Neural cell (in vitro differentiated cells): ENCODE data around the gene UQCC2. TPM values are rescaled to one million over a fixed set of nuclear protein-coding genes. Genes with fewer than 3 reads are reported as not detected.

Experiments
- H2AFZ ChIP-seq: fragments of 200-600, 300-800 bp; sonication (generic), shearing (Covaris generic); 2 replicates; pipeline ENCODE4 v1.6.0; 2014; ENCODE audit warnings: low read depth, mild to moderate bottlenecking, antibody characterized with exemption, low read length, moderate library complexity
- H3F3A ChIP-seq: fragments of 200-600 bp; shearing (Covaris generic); 2 replicates; pipeline ENCODE4 v1.6.1; 2016; ENCODE audit warnings: mild to moderate bottlenecking, moderate library complexity, mixed read lengths, antibody characterized with exemption, low read length; ENCODE audit not compliant: insufficient read depth, poor library complexity, severe bottlenecking
- H3K27ac ChIP-seq: fragments of 200-600, 300-800 bp; sonication (generic), shearing (Covaris generic); 2 replicates; pipeline ENCODE4 v1.5.1; 2014; ENCODE audit warnings: mild to moderate bottlenecking, low read length, moderate library complexity
- H3K27me3 ChIP-seq: fragments of 300-800, 200-600 bp; sonication (generic), shearing (Covaris generic); 2 replicates; pipeline ENCODE4 v1.6.0; 2014; ENCODE audit warnings: mild to moderate bottlenecking, low read depth, low read length, moderate library complexity; ENCODE audit not compliant: insufficient read depth
- H3K36me3 ChIP-seq: fragments of 300-800, 200-600 bp; sonication (generic), shearing (Covaris generic); 2 replicates; pipeline ENCODE4 v1.5.1; 2014; ENCODE audit warnings: mild to moderate bottlenecking, antibody characterized with exemption, low read length, moderate library complexity; ENCODE audit not compliant: insufficient read depth
- H3K4me2 ChIP-seq: fragments of 300-800, 200-600 bp; sonication (generic), shearing (Covaris generic); 2 replicates; pipeline ENCODE4 v1.6.0; 2014; ENCODE audit warnings: mild to moderate bottlenecking, low read length
- H3K4me3 ChIP-seq: fragments of 300-800, 200-600 bp; sonication (generic), shearing (Covaris generic); 2 replicates; pipeline ENCODE4 v1.5.1; 2014; ENCODE audit warnings: mild to moderate bottlenecking, low read length, moderate library complexity
- H3K79me2 ChIP-seq: fragments of 200-600 bp; shearing (Covaris generic); replicated peaks from 2 replicates; pipeline ENCODE4 v1.6.0; 2014; ENCODE audit warnings: mild to moderate bottlenecking, low read length, moderate library complexity; ENCODE audit not compliant: insufficient read depth
- H3K9ac ChIP-seq: fragments of 300-800, 200-600 bp; sonication (generic), shearing (Covaris generic); 2 replicates; pipeline ENCODE4 v1.6.1; 2016; ENCODE audit warnings: mild to moderate bottlenecking, low read length, mixed read lengths
- H3K9me2 ChIP-seq: fragments of 200-600 bp; shearing (Covaris generic); 2 replicates; pipeline ENCODE4 v1.6.1; 2016; ENCODE audit warnings: mild to moderate bottlenecking, low read length, mixed read lengths; ENCODE audit not compliant: insufficient read depth
- H3K9me3 ChIP-seq: fragments of 200-600, 300-800 bp; sonication (generic), shearing (Covaris generic); 2 replicates; pipeline ENCODE4 v1.6.1; 2016; ENCODE audit warnings: mild to moderate bottlenecking, mixed run types, low read length, moderate library complexity, mixed read lengths
- H4K20me1 ChIP-seq: fragments of 200-600 bp; shearing (Covaris generic); 2 replicates; pipeline ENCODE4 v1.6.1; 2016; ENCODE audit warnings: mild to moderate bottlenecking, mixed run types; ENCODE audit not compliant: insufficient read depth
- CTCF ChIP-seq: fragments of 450-650 bp; IDR thresholded peaks from 2 replicates; pipeline ENCODE4 v1.5.1; 2014; ENCODE audit warnings: antibody characterized with exemption, mild to moderate bottlenecking, moderate library complexity; ENCODE audit not compliant: poor library complexity, severe bottlenecking
- EP300 ChIP-seq: fragments of 450-650 bp; conservative IDR thresholded peaks from 2 replicates; pipeline ENCODE4 v1.6.1; 2014; ENCODE audit warnings: antibody characterized with exemption, mild to moderate bottlenecking, moderate library complexity; ENCODE audit not compliant: poor library complexity, severe bottlenecking
- EZH2 ChIP-seq: fragments of 200-600, 300-800 bp; shearing (Covaris generic), sonication (generic); IDR thresholded peaks from 2 replicates; pipeline ENCODE4 v1.6.1; 2014; ENCODE audit warnings: antibody characterized with exemption, low read length, borderline replicate concordance, mild to moderate bottlenecking; ENCODE audit not compliant: insufficient read depth, poor library complexity, severe bottlenecking
- MXI1 ChIP-seq: fragments of 450-650 bp; conservative IDR thresholded peaks from 2 replicates; pipeline ENCODE4 v1.6.1; 2014; ENCODE audit warnings: antibody characterized with exemption, mild to moderate bottlenecking; ENCODE audit not compliant: poor library complexity, severe bottlenecking
- POLR2AphosphoS5 ChIP-seq: IDR thresholded peaks from 2 replicates; pipeline ENCODE4 v1.6.1; 2012
- RAD21 ChIP-seq: fragments of 450-650 bp; conservative IDR thresholded peaks from 2 replicates; pipeline ENCODE4 v1.6.1; 2014; ENCODE audit warnings: antibody characterized with exemption, mild to moderate bottlenecking, moderate library complexity
- REST ChIP-seq: IDR thresholded peaks from 2 replicates; pipeline ENCODE4 v1.6.1; 2012; ENCODE audit warnings: borderline replicate concordance
- SMC3 ChIP-seq: fragments of 450-650 bp; conservative IDR thresholded peaks from 2 replicates; pipeline ENCODE4 v1.6.1; 2014; ENCODE audit warnings: antibody characterized with exemption, mild to moderate bottlenecking, moderate library complexity; ENCODE audit not compliant: poor library complexity
- TAF1 ChIP-seq: IDR thresholded peaks from 2 replicates; pipeline ENCODE4 v1.6.1; 2012; ENCODE audit warnings: low read depth
- polyA plus RNA-seq: library from polyadenylated mRNA; depleted of rRNA; stranded (reverse); fragments of >200 nt; gene quantifications from 2 replicates; pipeline ENCODE4 v1.2.3, GENCODE V29; 2014

UQCC2 gene
- polyA plus RNA-seq, 1 donor from 2014 or later: 123 TPM

GRCh38 chr6:33744001-33744848, 32.7 kb upstream of the UQCC2 start:
- H3K36me3 ChIP-seq: no peaks in the 10 kb centered on the region
- TF ChIP-seq RAD21 (peak; percentile 92), EZH2 (no peak), MXI1 (no peak), CTCF (peak; percentile 96), SMC3 (peak; percentile 98)
- no peak overlapping the region for H3K4me3 ChIP-seq
- H3K9me3 ChIP-seq: no peaks in the 10 kb centered on the region
- H3K9me2 ChIP-seq: no peaks in the 10 kb centered on the region
- H3K27me3 ChIP-seq: no peaks in the 10 kb centered on the region
- no peak overlapping the region for H2AFZ ChIP-seq
- H3K9ac ChIP-seq: no peak overlapping the region
- H3K27ac ChIP-seq: no peak overlapping the region
- no peaks in the 10 kb centered on the region for H4K20me1 ChIP-seq
- H3F3A ChIP-seq: no peaks in the 10 kb centered on the region
- no peak overlapping the region for H3K4me2 ChIP-seq
- no peaks in the 10 kb centered on the region for H3K79me2 ChIP-seq

- H4K20me1 ChIP-seq: no peaks in the 10 kb centered on the region
Measured at GRCh38 chr6:33742837-33743236, 31.3 kb upstream of the UQCC2 start.

GRCh38 chr6:33742092-33742491, 30.6 kb upstream of the UQCC2 start:
- H3K36me3 ChIP-seq: no peaks in the 10 kb centered on the region
- H3K9me2 ChIP-seq: no peaks in the 10 kb centered on the region
- no peak overlapping the region for H3K27ac ChIP-seq
- H3K27me3 ChIP-seq: no peaks in the 10 kb centered on the region
- no peak for TF ChIP-seq EP300
- no peak for TF ChIP-seq POLR2AphosphoS5
- no peak for TF ChIP-seq REST
- no peak for TF ChIP-seq CTCF
- TF ChIP-seq EZH2: no peak
- no peak for TF ChIP-seq SMC3
- no peak for TF ChIP-seq RAD21
- TF ChIP-seq TAF1: no peak
- TF ChIP-seq MXI1: no peak
- H3K79me2 ChIP-seq: no peaks in the 10 kb centered on the region
- no peaks in the 10 kb centered on the region for H3F3A ChIP-seq
- H3K9me3 ChIP-seq: no peaks in the 10 kb centered on the region
- no peak overlapping the region for H3K4me2 ChIP-seq
- no peaks in the 10 kb centered on the region for H4K20me1 ChIP-seq
- H2AFZ ChIP-seq: no peak overlapping the region
- no peak overlapping the region for H3K9ac ChIP-seq
- H3K4me3 ChIP-seq: no peak overlapping the region

More at GRCh38 chr6:33742837-33743236, 31.3 kb upstream of the UQCC2 start:
- H3K4me2 ChIP-seq: no peak overlapping the region
- no peak overlapping the region for H2AFZ ChIP-seq
- no peaks in the 10 kb centered on the region for H3F3A ChIP-seq
- no peak for TF ChIP-seq RAD21
- H3K9ac ChIP-seq: no peak overlapping the region
- no peaks in the 10 kb centered on the region for H3K9me3 ChIP-seq
- H3K79me2 ChIP-seq: no peaks in the 10 kb centered on the region
- H3K36me3 ChIP-seq: no peaks in the 10 kb centered on the region
- H3K9me2 ChIP-seq: no peaks in the 10 kb centered on the region
- no peak overlapping the region for H3K4me3 ChIP-seq
- H3K27me3 ChIP-seq: no peaks in the 10 kb centered on the region
- no peak overlapping the region for H3K27ac ChIP-seq
